Measurements from ENCODE around the gene REM2. TPM values are rescaled to one million over a fixed set of nuclear protein-coding genes. Genes with fewer than 3 reads are reported as not detected.

Gene REM2
- total RNA-seq, 4 donors from 2014 or later: 0.83 to 1.6 TPM; not detected in 2

DNA sequence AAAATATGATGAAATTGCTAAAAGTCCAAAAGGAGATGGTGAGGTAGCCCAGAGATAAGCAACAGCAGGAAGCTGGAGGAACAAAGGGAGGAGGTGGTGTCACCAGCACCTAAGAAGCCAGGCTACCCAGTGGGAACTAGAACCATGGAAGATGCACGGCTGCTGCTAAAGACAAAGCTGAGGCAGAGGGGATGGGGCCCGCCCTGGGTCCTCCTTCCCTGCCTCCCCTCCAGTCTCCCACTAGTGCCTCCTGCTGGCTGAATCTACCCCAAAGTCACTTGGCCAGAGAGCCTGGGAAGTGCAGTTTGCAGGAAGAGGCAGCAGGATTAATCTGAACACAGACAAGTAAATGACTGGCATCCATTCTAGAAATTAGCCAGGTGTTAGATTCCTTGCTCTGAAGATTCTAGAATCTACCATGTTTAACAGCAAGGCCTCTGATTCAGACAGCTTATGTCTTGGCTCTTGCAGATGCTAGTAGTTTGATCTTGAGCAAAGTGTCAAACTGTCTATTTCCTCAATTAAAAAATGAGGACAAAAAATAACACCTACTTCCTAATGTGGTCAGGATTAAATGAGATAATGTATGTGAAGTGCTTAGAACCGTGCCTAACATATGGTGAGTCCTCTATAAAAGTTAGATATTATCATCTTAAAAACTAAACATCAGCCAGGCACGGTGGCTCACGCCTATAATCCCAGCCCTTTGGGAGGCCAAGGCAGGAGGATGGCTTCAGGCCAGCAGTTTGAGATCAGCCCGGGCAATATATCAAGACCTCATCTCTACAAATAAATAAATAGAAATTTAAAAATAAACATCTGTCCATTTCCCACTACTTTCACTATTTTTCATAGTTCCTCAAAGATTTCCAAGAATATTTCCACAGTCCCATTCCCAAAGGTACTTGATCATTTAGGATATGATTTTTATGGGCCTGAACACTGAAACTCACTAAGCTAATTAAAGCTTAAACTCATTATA, 17.3 kb upstream of the REM2 start:
- H3K27ac ChIP-seq: no peak overlapping the region
- H3K4me3 ChIP-seq: no peak overlapping the region
- H3K4me1 ChIP-seq: peaks cover 4% of the 10 kb centered on the region in 2 donors
- TF ChIP-seq CTCF (IDR thresholded peaks at IDR 0.05) (no peak), POLR2A (IDR thresholded peaks at IDR 0.05) (no peak)
- no peaks in the 10 kb centered on the region for H3K36me3 ChIP-seq
- DNase-seq: no peak
- no peaks in the 10 kb centered on the region for H3K9me3 ChIP-seq
- H3K27me3 ChIP-seq: no peaks in the 10 kb centered on the region
- intact Hi-C loops (cut with DNase I; ENCODE audit: low total_unique reads): no loop called here

DNA sequence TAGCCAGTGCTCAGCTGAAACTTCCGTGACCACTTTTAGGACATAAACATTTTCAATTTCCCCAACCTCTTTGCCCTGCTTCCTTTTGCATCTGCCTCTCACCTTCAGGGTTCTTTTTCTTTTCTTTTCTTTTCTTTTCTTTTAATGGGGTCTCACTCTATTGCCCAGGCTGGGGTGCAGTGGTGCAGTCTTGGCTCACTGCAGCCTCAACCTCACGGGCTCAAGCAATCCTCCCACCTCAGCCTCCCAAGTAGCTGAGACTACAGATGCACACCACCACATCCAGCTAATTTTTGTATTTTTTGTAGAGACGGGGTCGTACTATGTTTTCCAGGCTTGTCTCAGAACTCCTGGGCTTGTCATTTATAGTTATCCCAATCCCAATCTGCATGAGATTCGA, 16.1 kb upstream of the REM2 start:
- Histone ChIP-seq H3K36me3 (no peaks in the 10 kb centered on the region), H3K27me3 (no peaks in the 10 kb centered on the region), H3K4me3 (no peak overlapping the region), H3K9me3 (no peaks in the 10 kb centered on the region), H3K27ac (no peak overlapping the region), H3K4me1 (peaks cover 4% of the 10 kb centered on the region in 2 donors)
- no peak for DNase-seq
- intact Hi-C loops (cut with DNase I; ENCODE audit: low total_unique reads): no loop called here
- TF ChIP-seq CTCF (IDR thresholded peaks at IDR 0.05) (no peak), POLR2A (IDR thresholded peaks at IDR 0.05) (no peak)

DNA sequence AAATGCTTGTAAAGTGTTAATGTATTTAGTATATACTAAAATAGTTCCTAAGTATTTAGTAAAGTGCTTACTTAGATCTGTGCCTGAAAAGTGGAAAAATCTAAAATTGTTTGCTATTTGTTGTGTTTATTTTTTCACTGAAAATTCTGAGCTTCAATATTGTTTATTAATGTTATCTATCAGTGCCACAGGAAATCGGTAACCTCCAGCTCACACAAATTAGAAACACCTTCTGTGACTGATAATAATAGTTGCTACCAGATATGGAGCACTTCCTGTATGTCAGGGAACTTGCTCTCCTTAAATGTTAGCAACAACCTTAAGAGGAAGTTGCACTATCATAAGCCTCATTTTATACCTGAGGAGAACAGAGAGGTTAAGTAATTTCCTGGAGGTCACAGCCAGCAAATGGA, 12.2 kb upstream of the REM2 start:
- no peak for DNase-seq
- TF ChIP-seq CTCF (IDR thresholded peaks at IDR 0.05) (no peak), POLR2A (IDR thresholded peaks at IDR 0.05) (no peak)
- Histone ChIP-seq H3K9me3 (no peaks in the 10 kb centered on the region), H3K27ac (peak overlapping the region; percentile 97 to 100), H3K36me3 (no peaks in the 10 kb centered on the region), H3K4me3 (peak overlapping the region; percentile 74 to 86), H3K27me3 (no peaks in the 10 kb centered on the region), H3K4me1 (peaks cover 4% of the 10 kb centered on the region in 2 donors)
- intact Hi-C loops (cut with DNase I; ENCODE audit: low total_unique reads): no loop called here

- Histone ChIP-seq H3K27me3 (no peaks in the 10 kb centered on the region), H3K9me3 (no peaks in the 10 kb centered on the region), H3K27ac (peak within 1 kb of the TSS; percentile 97 to 100), H3K4me1 (peaks cover 4% of the 10 kb centered on the region in 2 donors), H3K36me3 (no peaks in the 10 kb centered on the region), H3K4me3 (peak within 1 kb of the TSS; percentile 74 to 86)
- TF ChIP-seq POLR2A (IDR thresholded peaks at IDR 0.05): peak; percentile 83 to 89
- TF ChIP-seq CTCF (IDR thresholded peaks at IDR 0.05): peak in 2 of 4 experiments; percentile 4 to 23
- intact Hi-C loops (cut with DNase I; ENCODE audit: low total_unique reads): no loop called here
- DNase-seq: peak; percentile 90 to 93
These were observed 11.6 kb upstream of the REM2 start, which contains the start of gene LRP10 for GRCh38 chr14:22871224-22872032. TSS of gene LRP10 (plus strand) at chr14:22871740. CDS start at chr14:22872304, 564 bp downstream.
